Cardiac fibroblast (primary cell): ENCODE measurements around the gene EEF1AKMT3.
A peak's percentile ranks its signal among the peaks of the same experiment; 100 is the strongest.
"Not testable (repeated sequence)": the region's sequence is repeated elsewhere in the genome, so short reads cannot be mapped to it uniquely, and the experiment has no call there.

Experiments
- DNase-seq, 2 donors: peaks; one replicate each; pipeline versions ENCODE4 v3.0.0 to v3.0.0-alpha.2; 2010; ENCODE audit warnings: low read depth in 2 of 2
- H3K4me3 ChIP-seq, 2 donors: replicated peaks in 1 of 2; 1 replicate in 1 of 2; 2 replicates in 1 of 2; pipeline ENCODE4 v1.5.1; 2011; ENCODE audit warnings: low read depth in 2 of 2, low read length in 2 of 2, mild to moderate bottlenecking in 2 of 2, moderate library complexity in 1 of 2
- CTCF ChIP-seq: IDR thresholded peaks from one replicate; pipeline ENCODE4 v1.5.1; 2011; ENCODE audit warnings: low read depth, mild to moderate bottlenecking, low read length, inconsistent platforms

Gene EEF1AKMT3

GRCh38 chr12:57767876-57768275 lies 4.5 kb upstream of the EEF1AKMT3 start:
- TF ChIP-seq CTCF = no peak
- H3K4me3 ChIP-seq = no peak overlapping the region
- DNase-seq = no peak

- no peak for DNase-seq
- no peak overlapping the region for H3K4me3 ChIP-seq
- no peak for TF ChIP-seq CTCF
These were observed 2.8 kb upstream of the EEF1AKMT3 start for GRCh38 chr12:57769594-57769993.

- DNase-seq = no peak
- TF ChIP-seq CTCF = no peak
- no peak overlapping the region for H3K4me3 ChIP-seq
These were observed 1.7 kb upstream of the EEF1AKMT3 start for GRCh38 chr12:57770734-57771133.

DNA sequence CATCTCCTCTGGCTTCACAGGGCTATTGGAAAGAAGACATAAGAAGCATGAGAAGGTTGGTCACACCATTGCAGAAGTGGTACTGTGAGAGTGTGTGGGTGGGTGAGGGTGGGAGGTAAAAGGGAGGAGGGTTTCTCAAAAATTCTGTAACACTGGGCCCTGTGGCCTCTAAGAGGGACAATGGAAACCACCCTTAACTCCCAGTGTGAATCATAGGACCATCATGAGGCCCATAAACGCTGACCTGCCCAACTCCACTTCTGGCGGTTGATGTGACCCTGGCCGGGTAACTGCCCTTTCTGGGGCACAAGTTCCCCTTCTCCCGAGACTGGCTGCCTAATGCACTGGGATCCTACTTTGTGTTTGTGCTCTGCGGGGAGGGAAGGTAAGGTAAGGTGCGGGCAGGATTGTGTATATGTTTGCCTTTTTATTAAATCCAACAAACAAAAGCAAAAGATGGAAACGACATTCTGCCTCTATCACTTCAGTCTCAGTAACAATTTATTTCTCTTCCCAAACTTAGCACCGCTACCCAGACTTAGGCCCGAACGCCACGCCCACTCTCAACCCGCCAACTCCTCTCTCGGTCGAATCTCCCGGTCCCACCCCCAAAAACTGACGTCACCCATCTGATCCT lies 1.1 kb upstream of the EEF1AKMT3 start:
- peak overlapping the region; percentile 89 to 97 for H3K4me3 ChIP-seq
- DNase-seq = peak; percentile 90 to 95
- no peak for TF ChIP-seq CTCF

DNA sequence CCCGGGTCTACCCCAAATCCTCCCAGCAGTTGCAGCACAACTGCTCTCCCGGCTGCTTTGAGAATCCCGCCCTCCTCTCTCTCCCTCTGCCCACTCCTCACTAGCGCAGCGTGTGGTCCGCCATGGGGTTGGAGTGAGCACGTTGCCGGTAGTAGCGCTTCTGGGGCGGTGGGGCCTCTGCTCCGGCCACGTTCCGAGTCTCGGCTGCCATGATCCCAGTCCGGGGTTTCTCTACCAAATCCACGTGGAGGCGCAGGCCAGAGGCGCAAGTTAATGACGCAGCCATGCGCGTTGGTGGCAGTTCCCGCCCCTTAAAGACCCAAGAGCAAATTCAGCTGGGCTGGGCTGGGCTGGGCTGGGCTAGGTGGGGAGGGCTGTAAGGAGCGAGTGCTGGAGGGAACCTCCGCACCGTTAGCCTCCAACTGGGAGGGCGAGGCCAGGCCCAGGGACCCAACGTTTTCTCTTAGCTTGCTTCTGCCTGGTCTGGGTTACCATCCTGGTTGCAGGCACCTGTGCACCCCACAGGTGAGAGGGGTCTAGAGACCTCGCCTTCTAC lies 463 bp upstream of the EEF1AKMT3 start, which contains the start of gene METTL1:
Gene METTL1 (minus strand): TSS at position 233 of the 556 bp plus-strand sequence. CDS start 22 bp downstream, at position 211.
- TF ChIP-seq CTCF = no peak
- H3K4me3 ChIP-seq = peak within 1 kb of the TSS; percentile 89 to 97
- peak; percentile 96 to 98 for DNase-seq

DNA sequence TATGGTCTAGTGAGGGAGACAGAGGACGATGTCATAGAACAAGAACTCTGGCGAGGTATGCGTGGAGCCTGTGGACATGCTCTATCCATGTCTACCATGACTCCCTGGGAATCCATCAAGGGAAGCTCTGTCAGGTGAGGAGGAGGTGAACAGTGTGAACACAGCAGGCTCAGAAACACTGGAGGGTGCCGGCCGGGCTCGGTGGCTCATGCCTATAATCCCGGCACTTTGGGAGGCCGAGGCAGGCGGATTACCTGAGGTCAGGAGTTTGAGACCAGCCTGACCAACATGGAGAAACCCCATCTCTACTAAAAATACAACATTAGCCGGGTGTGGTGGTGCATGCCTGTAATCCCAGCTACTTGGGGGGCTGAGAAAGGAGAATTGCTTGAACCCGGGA lies 2.2 kb downstream of the EEF1AKMT3 start:
- DNase-seq, H3K4me3 ChIP-seq: not testable (repeated sequence)

- no peak for DNase-seq
- no peak overlapping the region for H3K4me3 ChIP-seq
- no peak for TF ChIP-seq CTCF
These were observed 2.6 kb downstream of the EEF1AKMT3 start for GRCh38 chr12:57775044-57775443.
